Measurements from ENCODE around the gene THAP7. TPM values are rescaled to one million over a fixed set of nuclear protein-coding genes. Genes with fewer than 3 reads are reported as not detected.

The THAP7 gene
- total and polyA plus RNA-seq, 9 of the 15 experiments (the other 6 are each of a cell fraction or from before 2014, with no cell fraction given): 7.9 to 263 (median 84.1) TPM

GRCh38 chr22:20981787-20982562 lies 19.9 kb downstream of the THAP7 start, which contains the start of gene LZTR1 (continued):
- TF ChIP-seq ZNF561 (CRISPR knock-in tag; conservative IDR thresholded peaks at IDR 0.05) (0 out of 2 replicates have a peak, but pooled peaks have one; percentile 71), ZC3H4 (CRISPR knock-in tag; IDR thresholded peaks at IDR 0.05; ENCODE audit: borderline replicate concordance) (no peak), CEBPB (tag; IDR thresholded peaks at IDR 0.05) (no peak), PML (IDR thresholded peaks at IDR 0.05; ENCODE audit: low read length) (no peak), PURB (CRISPR knock-in tag; IDR thresholded peaks at IDR 0.05; ENCODE audit: low read depth) (no peak), RB1 (IDR thresholded peaks at IDR 0.05; ENCODE audit: low read depth) (no peak), ZKSCAN1 (IDR thresholded peaks at IDR 0.05; ENCODE audit: low read depth, low read length) (peak; percentile 92), DEAF1 (CRISPR knock-in tag; IDR thresholded peaks at IDR 0.05) (peak; percentile 91), DLX4 (CRISPR knock-in tag; IDR thresholded peaks at IDR 0.05) (no peak), SPI1 (IDR thresholded peaks at IDR 0.05; ENCODE audit: borderline replicate concordance, low read depth, low read length) (no peak; the same call in 1 of the 2 replicates), MCM2 (IDR thresholded peaks at IDR 0.05; ENCODE audit: low read depth) (no peak), GATA2 (CRISPR knock-in tag; IDR thresholded peaks at IDR 0.05) (no peak), MCM7 (IDR thresholded peaks at IDR 0.05) (no peak), MYC (IDR thresholded peaks at IDR 0.05; ENCODE audit: low read depth, low read length) (peak; percentile 100), MYC (CRISPR knock-in tag; IDR thresholded peaks at IDR 0.05; ENCODE audit: borderline replicate concordance, low read depth) (peak; percentile 100), L3MBTL2 (IDR thresholded peaks at IDR 0.05) (no peak), JUNB (CRISPR knock-in tag; conservative IDR thresholded peaks at IDR 0.05) (peak; percentile 66; the same call in 1 of the 2 replicates), ZNF140 (CRISPR knock-in tag; IDR thresholded peaks at IDR 0.05) (no peak), ZNF512 (tag; IDR thresholded peaks at IDR 0.05) (no peak), ZNF324 (CRISPR knock-in tag; IDR thresholded peaks at IDR 0.05) (no peak; the same call in none of the 2 replicates), ERF (CRISPR knock-in tag; IDR thresholded peaks at IDR 0.05) (peak; percentile 99), XRCC4 (IDR thresholded peaks at IDR 0.05; ENCODE audit: extremely low read depth, insufficient read depth, insufficient read length) (no peak), PTTG1 (tag; IDR thresholded peaks at IDR 0.05; ENCODE audit: low read depth) (no peak)
- TF ChIP-seq, protein P1, sequence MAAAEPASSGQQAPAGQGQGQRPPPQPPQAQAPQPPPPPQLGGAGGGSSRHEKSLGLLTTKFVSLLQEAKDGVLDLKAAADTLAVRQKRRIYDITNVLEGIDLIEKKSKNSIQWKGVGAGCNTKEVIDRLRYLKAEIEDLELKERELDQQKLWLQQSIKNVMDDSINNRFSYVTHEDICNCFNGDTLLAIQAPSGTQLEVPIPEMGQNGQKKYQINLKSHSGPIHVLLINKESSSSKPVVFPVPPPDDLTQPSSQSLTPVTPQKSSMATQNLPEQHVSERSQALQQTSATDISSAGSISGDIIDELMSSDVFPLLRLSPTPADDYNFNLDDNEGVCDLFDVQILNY (CRISPR knock-in tag; IDR thresholded peaks at IDR 0.05): no peak
